ENCODE data around the gene CEND1.
A peak's percentile ranks its signal among the peaks of the same experiment; 100 is the strongest.

CEND1 gene

GRCh38 chr11:827897-828192 is 38.0 kb upstream of the CEND1 start, which contains the start of gene CRACR2B:
CRACR2B (plus strand) TSS chr11:827919; CDS start chr11:828608, 689 bp downstream.
- Histone ChIP-seq H3K4me1 (ENCODE audit: control insufficient read depth in 2 of 2, insufficient read depth in 2 of 2, low read length in 2 of 2) (peaks cover 53 to 78% of the 10 kb centered on the region in 2 donors), H3K27ac (ENCODE audit: low read depth in 2 of 2, low read length in 2 of 2) (peak within 1 kb of the TSS; percentile 89 to 91), H3K4me3 (ENCODE audit: low read length in 2 of 2) (peak within 1 kb of the TSS; percentile 60 to 74), H3K9ac (ENCODE audit: low read depth in 1 of 2, low read length in 2 of 2) (peak within 1 kb of the TSS; percentile 48 to 93), H3K27me3 (ENCODE audit: control insufficient read depth in 2 of 2, insufficient read depth in 2 of 2, low read length in 2 of 2) (no peaks in the 10 kb centered on the region), H3K36me3 (ENCODE audit: control insufficient read depth in 2 of 2, insufficient read depth in 2 of 2, low read length in 2 of 2) (peaks cover 8 to 9% of the 10 kb centered on the region in 2 donors), H3K9me3 (ENCODE audit: control insufficient read depth in 2 of 2, low read length in 2 of 2) (no peaks in the 10 kb centered on the region)

- H3K36me3 ChIP-seq (ENCODE audit: control insufficient read depth in 2 of 2, insufficient read depth in 2 of 2, low read length in 2 of 2): peaks cover 11 to 12% of the 10 kb centered on the region in 2 donors
- peak overlapping the region; percentile 48 to 93 for H3K9ac ChIP-seq (ENCODE audit: low read depth in 1 of 2, low read length in 2 of 2)
- peaks cover 50 to 76% of the 10 kb centered on the region in 2 donors for H3K4me1 ChIP-seq (ENCODE audit: control insufficient read depth in 2 of 2, insufficient read depth in 2 of 2, low read length in 2 of 2)
- no peaks in the 10 kb centered on the region for H3K27me3 ChIP-seq (ENCODE audit: control insufficient read depth in 2 of 2, insufficient read depth in 2 of 2, low read length in 2 of 2)
- H3K4me3 ChIP-seq (ENCODE audit: low read length in 2 of 2): peak overlapping the region; percentile 60 to 74
- no peaks in the 10 kb centered on the region for H3K9me3 ChIP-seq (ENCODE audit: control insufficient read depth in 2 of 2, low read length in 2 of 2)
- H3K27ac ChIP-seq (ENCODE audit: low read depth in 2 of 2, low read length in 2 of 2): peak overlapping the region; percentile 89 to 91
Measured at GRCh38 chr11:827146-827896, 37.4 kb upstream of the CEND1 start.

- Histone ChIP-seq H3K9ac (ENCODE audit: low read depth in 1 of 2, low read length in 2 of 2) (peak overlapping the region; percentile 48 to 93), H3K36me3 (ENCODE audit: control insufficient read depth in 2 of 2, insufficient read depth in 2 of 2, low read length in 2 of 2) (peaks cover 14 to 16% of the 10 kb centered on the region in 2 donors), H3K27ac (ENCODE audit: low read depth in 2 of 2, low read length in 2 of 2) (peak overlapping the region; percentile 89 to 91), H3K27me3 (ENCODE audit: control insufficient read depth in 2 of 2, insufficient read depth in 2 of 2, low read length in 2 of 2) (no peaks in the 10 kb centered on the region), H3K4me3 (ENCODE audit: low read length in 2 of 2) (peak overlapping the region; percentile 60 to 74), H3K4me1 (ENCODE audit: control insufficient read depth in 2 of 2, insufficient read depth in 2 of 2, low read length in 2 of 2) (peaks cover 48 to 73% of the 10 kb centered on the region in 2 donors), H3K9me3 (ENCODE audit: control insufficient read depth in 2 of 2, low read length in 2 of 2) (no peaks in the 10 kb centered on the region)
Measured at GRCh38 chr11:826836-827145, 36.9 kb upstream of the CEND1 start.

GRCh38 chr11:826227-826621 is 36.3 kb upstream of the CEND1 start:
- Histone ChIP-seq H3K4me1 (ENCODE audit: control insufficient read depth in 2 of 2, insufficient read depth in 2 of 2, low read length in 2 of 2) (peaks cover 51 to 75% of the 10 kb centered on the region in 2 donors), H3K9ac (ENCODE audit: low read depth in 1 of 2, low read length in 2 of 2) (peak overlapping the region in 1 of 2 donors; percentile 93), H3K27me3 (ENCODE audit: control insufficient read depth in 2 of 2, insufficient read depth in 2 of 2, low read length in 2 of 2) (no peaks in the 10 kb centered on the region)

GRCh38 chr11:825366-826226 is 35.7 kb upstream of the CEND1 start:
- Histone ChIP-seq H3K9me3 (ENCODE audit: control insufficient read depth in 2 of 2, low read length in 2 of 2) (no peaks in the 10 kb centered on the region), H3K9ac (ENCODE audit: low read depth in 1 of 2, low read length in 2 of 2) (peak overlapping the region; percentile 41 to 93), H3K36me3 (ENCODE audit: control insufficient read depth in 2 of 2, insufficient read depth in 2 of 2, low read length in 2 of 2) (peaks cover 14 to 21% of the 10 kb centered on the region in 2 donors), H3K27me3 (ENCODE audit: control insufficient read depth in 2 of 2, insufficient read depth in 2 of 2, low read length in 2 of 2) (no peaks in the 10 kb centered on the region), H3K4me3 (ENCODE audit: low read length in 2 of 2) (no peak overlapping the region), H3K4me1 (ENCODE audit: control insufficient read depth in 2 of 2, insufficient read depth in 2 of 2, low read length in 2 of 2) (peaks cover 51 to 75% of the 10 kb centered on the region in 2 donors), H3K27ac (ENCODE audit: low read depth in 2 of 2, low read length in 2 of 2) (peak overlapping the region; percentile 89 to 91)

More at GRCh38 chr11:826227-826621, 36.3 kb upstream of the CEND1 start:
- Histone ChIP-seq H3K36me3 (ENCODE audit: control insufficient read depth in 2 of 2, insufficient read depth in 2 of 2, low read length in 2 of 2) (peaks cover 14 to 21% of the 10 kb centered on the region in 2 donors), H3K27ac (ENCODE audit: low read depth in 2 of 2, low read length in 2 of 2) (peak overlapping the region; percentile 89 to 91), H3K9me3 (ENCODE audit: control insufficient read depth in 2 of 2, low read length in 2 of 2) (no peaks in the 10 kb centered on the region), H3K4me3 (ENCODE audit: low read length in 2 of 2) (peak overlapping the region in 1 of 2 donors; percentile 60)

- Histone ChIP-seq H3K9ac (ENCODE audit: low read depth in 1 of 2, low read length in 2 of 2) (peak overlapping the region in 1 of 2 donors; percentile 45), H3K4me3 (ENCODE audit: low read length in 2 of 2) (no peak overlapping the region), H3K27me3 (ENCODE audit: control insufficient read depth in 2 of 2, insufficient read depth in 2 of 2, low read length in 2 of 2) (no peaks in the 10 kb centered on the region), H3K36me3 (ENCODE audit: control insufficient read depth in 2 of 2, insufficient read depth in 2 of 2, low read length in 2 of 2) (peaks cover 14 to 21% of the 10 kb centered on the region in 2 donors), H3K4me1 (ENCODE audit: control insufficient read depth in 2 of 2, insufficient read depth in 2 of 2, low read length in 2 of 2) (peaks cover 53 to 75% of the 10 kb centered on the region in 2 donors), H3K27ac (ENCODE audit: low read depth in 2 of 2, low read length in 2 of 2) (peak overlapping the region; percentile 89 to 91), H3K9me3 (ENCODE audit: control insufficient read depth in 2 of 2, low read length in 2 of 2) (no peaks in the 10 kb centered on the region)
Measured at GRCh38 chr11:824942-825341, 35.1 kb upstream of the CEND1 start.

GRCh38 chr11:824292-824880 is 34.5 kb upstream of the CEND1 start:
- H3K9ac ChIP-seq (ENCODE audit: low read depth in 1 of 2, low read length in 2 of 2): peak overlapping the region in 1 of 2 donors; percentile 45
- peaks cover 14 to 21% of the 10 kb centered on the region in 2 donors for H3K36me3 ChIP-seq (ENCODE audit: control insufficient read depth in 2 of 2, insufficient read depth in 2 of 2, low read length in 2 of 2)
- no peaks in the 10 kb centered on the region for H3K9me3 ChIP-seq (ENCODE audit: control insufficient read depth in 2 of 2, low read length in 2 of 2)
- H3K4me3 ChIP-seq (ENCODE audit: low read length in 2 of 2): no peak overlapping the region
- peaks cover 48 to 70% of the 10 kb centered on the region in 2 donors for H3K4me1 ChIP-seq (ENCODE audit: control insufficient read depth in 2 of 2, insufficient read depth in 2 of 2, low read length in 2 of 2)
- H3K27me3 ChIP-seq (ENCODE audit: control insufficient read depth in 2 of 2, insufficient read depth in 2 of 2, low read length in 2 of 2): no peaks in the 10 kb centered on the region
- peak overlapping the region; percentile 89 to 91 for H3K27ac ChIP-seq (ENCODE audit: low read depth in 2 of 2, low read length in 2 of 2)

GRCh38 chr11:823441-824291 is 33.8 kb upstream of the CEND1 start:
- H3K27me3 ChIP-seq (ENCODE audit: control insufficient read depth in 2 of 2, insufficient read depth in 2 of 2, low read length in 2 of 2): no peaks in the 10 kb centered on the region
- no peak overlapping the region for H3K4me3 ChIP-seq (ENCODE audit: low read length in 2 of 2)
- peaks cover 44 to 67% of the 10 kb centered on the region in 2 donors for H3K4me1 ChIP-seq (ENCODE audit: control insufficient read depth in 2 of 2, insufficient read depth in 2 of 2, low read length in 2 of 2)
- H3K9ac ChIP-seq (ENCODE audit: low read depth in 1 of 2, low read length in 2 of 2): peak overlapping the region in 1 of 2 donors; percentile 18
- H3K9me3 ChIP-seq (ENCODE audit: control insufficient read depth in 2 of 2, low read length in 2 of 2): no peaks in the 10 kb centered on the region
- peaks cover 14 to 21% of the 10 kb centered on the region in 2 donors for H3K36me3 ChIP-seq (ENCODE audit: control insufficient read depth in 2 of 2, insufficient read depth in 2 of 2, low read length in 2 of 2)
- peak overlapping the region in 1 of 2 donors; percentile 89 for H3K27ac ChIP-seq (ENCODE audit: low read depth in 2 of 2, low read length in 2 of 2)

All from mucosa of rectum (tissue), 2 donors.